Measurements from ENCODE around the gene VGLL4.

VGLL4 gene

DNA sequence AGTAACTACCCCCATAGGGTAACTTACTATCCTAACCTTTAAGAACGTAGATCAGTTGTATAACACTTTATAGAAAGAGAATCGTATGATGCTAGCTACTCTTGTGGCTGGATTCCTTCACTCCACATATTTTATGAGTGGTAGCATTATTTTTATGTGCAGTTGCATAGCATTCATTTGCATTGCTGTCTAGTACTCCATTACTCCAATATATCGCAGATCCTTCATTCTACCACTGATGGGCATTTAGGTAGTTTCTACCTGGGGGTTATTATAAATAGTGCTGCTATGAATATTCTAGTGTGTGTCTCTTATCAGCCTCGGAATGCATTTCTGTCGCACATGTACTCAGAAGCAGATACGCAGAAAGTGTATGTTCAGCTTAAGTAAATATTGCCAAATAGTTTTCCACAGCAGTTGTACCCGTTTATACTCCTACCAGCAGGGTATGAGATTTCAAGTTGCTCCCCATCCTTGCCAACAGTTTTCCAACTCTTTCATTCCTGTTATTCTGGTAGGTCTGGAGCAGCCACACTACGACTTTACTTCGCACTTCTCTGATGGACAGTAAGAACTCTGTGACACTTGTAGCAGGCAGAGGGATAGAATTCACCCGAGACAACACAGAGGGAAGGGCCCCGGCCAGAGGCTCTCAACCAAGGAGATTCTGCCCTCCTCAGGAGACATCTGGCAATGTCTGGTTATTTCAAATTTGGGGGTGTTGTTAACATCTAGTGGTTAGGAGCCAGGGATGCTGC lies 9.8 kb upstream of the VGLL4 start:
- DNase-seq (ENCODE audit: insufficient read length, low spot score) (no peak), FAIRE-seq (no peak)

- DNase-seq (ENCODE audit: insufficient read length, low spot score) (peak; percentile 28), FAIRE-seq (no peak)
Observed at GRCh38 chr3:11651900-11652299, 8.2 kb upstream of the VGLL4 start.

DNA sequence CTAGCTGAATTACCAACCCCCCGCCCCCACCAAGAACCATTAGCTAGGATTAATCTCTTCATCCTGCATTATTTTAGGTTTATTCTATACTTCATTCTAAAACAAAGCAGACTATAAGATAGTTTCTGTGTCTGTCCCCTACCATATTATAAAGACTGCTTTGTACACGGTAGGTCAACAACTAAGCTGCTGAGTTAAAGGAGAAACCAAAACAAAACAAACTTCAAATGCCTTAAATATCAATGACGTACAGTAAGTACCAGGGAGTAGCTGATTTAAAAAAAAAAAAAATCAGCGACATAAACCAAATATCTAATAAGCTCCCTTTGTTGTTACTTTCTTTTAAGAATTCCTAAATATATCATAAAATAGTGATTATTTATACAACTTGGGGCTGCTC lies 7.8 kb upstream of the VGLL4 start:
- no peak for FAIRE-seq
- DNase-seq (ENCODE audit: insufficient read length, low spot score), result no peak

DNA sequence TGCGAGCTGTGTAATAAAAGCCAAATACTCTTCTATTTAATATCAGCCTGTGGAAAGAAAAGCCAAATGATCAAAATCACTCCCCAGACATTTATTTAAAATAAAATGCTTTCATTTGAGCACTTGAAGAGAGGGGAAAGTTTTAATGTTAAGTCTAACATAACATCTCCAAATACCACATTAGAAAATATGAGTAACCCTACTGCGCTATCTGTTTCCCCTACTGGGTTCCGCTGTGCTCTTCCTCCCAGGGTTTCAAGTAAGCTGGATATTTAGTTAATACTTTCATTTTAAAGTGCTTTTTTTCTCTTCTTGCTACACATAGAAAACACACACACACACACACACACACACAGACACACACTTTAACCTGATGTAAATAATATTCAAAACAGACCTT lies 6.7 kb upstream of the VGLL4 start:
- no peak for FAIRE-seq
- DNase-seq (ENCODE audit: insufficient read length, low spot score), result no peak

DNA sequence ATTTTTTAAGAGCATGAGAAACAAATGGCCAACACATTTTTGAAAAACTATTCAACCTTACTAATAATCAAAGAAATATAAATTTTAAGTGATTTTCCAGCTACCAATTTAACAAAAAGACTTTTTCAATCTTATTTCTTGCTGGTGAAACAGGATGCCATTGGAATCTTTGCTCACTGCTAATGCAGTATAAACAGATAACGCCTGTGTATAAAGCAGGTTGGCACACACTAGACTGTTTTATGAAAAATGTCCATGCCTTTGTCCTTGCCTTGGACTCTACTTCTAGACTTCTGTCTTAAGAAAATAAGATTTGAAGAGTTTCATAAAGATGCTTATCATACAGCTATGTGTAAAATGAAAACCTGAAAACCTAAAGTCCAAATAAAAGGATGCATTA lies 5.0 kb upstream of the VGLL4 start:
- no peak for FAIRE-seq
- no peak for DNase-seq (ENCODE audit: insufficient read length, low spot score)

DNA sequence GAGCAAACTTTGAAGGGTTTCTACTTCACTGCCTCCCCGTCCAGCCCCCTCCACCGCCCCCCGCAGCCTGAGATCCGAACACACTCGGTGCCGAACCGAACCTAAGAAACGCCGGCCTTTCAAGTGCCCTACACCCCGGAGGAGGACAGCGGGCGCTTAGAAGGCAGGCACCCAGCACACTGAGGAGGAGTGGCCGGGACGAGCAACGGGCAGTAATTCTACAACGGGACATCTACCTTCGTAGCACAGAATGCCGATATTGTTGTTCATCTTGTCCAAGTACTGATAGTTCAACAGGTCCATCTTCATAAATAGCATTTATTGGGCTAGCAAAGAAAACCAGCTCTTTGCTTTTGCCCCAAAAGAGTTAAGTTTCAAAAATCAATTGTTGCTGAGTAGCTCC lies 513 bp downstream of the VGLL4 start:
- FAIRE-seq (no peak), DNase-seq (ENCODE audit: insufficient read length, low spot score) (peak; percentile 30)

- no peak for FAIRE-seq
- DNase-seq (ENCODE audit: insufficient read length, low spot score), result peak; percentile 66
Observed at GRCh38 chr3:11642431-11643191, 1.1 kb downstream of the VGLL4 start.

GRCh38 chr3:11641683-11642430 lies 1.9 kb downstream of the VGLL4 start:
- DNase-seq (ENCODE audit: insufficient read length, low spot score), result peak; percentile 25
- FAIRE-seq, result no peak

DNA sequence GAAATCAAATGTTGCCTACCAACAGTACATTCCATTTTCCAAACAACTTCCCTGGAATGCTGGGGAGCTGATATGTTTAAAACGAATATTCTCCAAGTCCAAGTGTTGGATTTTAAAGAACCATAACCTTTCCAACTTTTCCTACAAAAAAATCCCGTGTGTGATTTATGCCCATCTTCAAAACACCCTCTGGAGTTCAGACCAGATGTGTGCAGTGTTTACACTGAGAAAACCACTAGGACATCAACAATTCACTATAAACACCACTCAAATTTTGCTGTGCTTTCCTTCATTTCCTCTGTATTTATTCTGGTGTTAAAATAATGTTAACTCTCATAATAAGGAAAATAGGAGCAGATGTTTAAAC lies 2.4 kb downstream of the VGLL4 start:
- no peak for FAIRE-seq
- no peak for DNase-seq (ENCODE audit: insufficient read length, low spot score)

- DNase-seq (ENCODE audit: insufficient read length, low spot score), result no peak
- FAIRE-seq, result no peak
Observed at GRCh38 chr3:11640009-11640673, 3.6 kb downstream of the VGLL4 start.

GRCh38 chr3:11638495-11639358 lies 5.0 kb downstream of the VGLL4 start:
- DNase-seq (ENCODE audit: insufficient read length, low spot score), result no peak
- no peak for FAIRE-seq

- DNase-seq (ENCODE audit: insufficient read length, low spot score) (no peak), FAIRE-seq (no peak)
Observed at GRCh38 chr3:11637901-11638458, 5.7 kb downstream of the VGLL4 start.

DNA sequence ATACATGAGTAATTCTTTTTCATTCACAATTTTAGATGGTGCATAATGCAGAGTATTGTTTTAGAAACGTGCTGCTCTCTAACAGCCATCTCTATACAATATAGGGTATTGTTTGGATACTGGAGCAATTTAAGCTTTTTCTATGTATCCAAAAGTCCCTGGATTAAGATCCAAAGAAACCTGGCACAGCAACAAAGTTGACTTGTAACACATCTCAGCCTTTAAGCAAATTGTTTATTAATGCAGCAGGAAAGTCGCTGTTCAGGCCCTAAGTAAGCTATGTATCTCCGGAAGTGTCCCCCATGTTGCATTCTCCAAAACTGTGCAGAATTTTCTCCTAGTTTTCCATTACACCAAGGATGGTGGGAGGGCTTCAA lies 7.3 kb downstream of the VGLL4 start:
- FAIRE-seq (no peak), DNase-seq (ENCODE audit: insufficient read length, low spot score) (no peak)

DNA sequence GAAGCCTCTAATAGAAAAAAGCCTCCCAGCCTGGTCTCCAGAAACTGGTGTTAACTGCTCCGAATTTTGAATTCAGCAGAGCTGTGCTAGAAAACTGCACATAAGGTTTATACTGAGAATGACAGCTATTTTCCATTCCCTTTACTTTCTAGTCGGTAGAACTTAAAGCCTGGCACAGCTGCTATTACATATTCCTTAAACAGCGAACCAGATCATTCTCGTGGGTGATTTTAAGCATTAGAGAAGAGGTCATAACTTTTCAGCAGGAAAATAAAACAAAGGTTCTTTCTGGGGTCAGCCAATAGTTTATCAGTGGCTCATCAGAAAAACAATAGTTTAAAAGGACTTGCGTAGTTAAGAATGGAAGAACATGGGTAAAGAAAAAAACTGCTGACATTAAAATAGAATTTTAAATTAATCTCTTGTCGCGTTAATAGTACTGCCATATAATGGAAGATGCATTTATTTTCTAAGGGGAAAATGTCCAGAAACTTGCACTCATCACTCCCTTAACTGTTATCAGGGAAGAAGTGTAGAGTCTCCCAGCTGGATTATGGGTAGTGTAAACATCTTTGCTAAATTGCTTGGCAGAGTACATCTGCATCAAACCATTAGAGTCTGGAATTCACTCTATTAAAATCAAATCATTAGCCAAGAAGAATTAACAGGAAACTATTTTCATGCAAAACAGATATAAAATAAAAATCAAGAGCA lies 7.9 kb downstream of the VGLL4 start:
- DNase-seq (ENCODE audit: insufficient read length, low spot score), result no peak
- FAIRE-seq, result no peak

DNA sequence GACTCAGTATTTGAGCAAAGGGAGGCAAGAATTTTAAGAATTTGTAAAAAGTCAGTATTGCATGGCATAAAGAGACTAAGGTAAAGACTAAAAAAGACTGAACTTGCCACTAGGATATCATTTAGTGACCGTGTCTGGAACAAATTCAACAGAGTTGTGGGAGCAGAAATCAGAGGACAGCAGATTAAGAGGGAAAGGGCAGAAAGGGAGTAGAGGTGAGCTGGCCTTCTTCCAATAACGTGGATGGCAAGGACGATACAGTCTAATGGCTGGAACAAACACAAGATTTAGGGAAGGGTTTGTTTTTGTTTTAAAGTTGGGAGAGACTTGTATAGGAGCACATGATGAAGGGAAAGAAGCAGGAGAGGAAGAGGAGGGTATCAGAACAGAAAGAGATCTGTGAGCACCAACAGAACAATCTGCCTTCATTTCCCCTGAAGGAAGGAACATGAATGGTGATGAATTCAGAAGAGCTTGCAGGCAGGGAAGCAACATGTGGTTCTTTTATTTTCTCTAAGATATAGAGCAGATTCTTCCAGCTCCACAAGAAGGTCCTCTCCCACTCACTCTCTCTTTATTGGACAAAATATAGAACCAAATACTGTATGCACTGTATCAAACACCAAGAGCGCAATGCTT lies 8.6 kb downstream of the VGLL4 start:
- DNase-seq (ENCODE audit: insufficient read length, low spot score), result no peak

DNA sequence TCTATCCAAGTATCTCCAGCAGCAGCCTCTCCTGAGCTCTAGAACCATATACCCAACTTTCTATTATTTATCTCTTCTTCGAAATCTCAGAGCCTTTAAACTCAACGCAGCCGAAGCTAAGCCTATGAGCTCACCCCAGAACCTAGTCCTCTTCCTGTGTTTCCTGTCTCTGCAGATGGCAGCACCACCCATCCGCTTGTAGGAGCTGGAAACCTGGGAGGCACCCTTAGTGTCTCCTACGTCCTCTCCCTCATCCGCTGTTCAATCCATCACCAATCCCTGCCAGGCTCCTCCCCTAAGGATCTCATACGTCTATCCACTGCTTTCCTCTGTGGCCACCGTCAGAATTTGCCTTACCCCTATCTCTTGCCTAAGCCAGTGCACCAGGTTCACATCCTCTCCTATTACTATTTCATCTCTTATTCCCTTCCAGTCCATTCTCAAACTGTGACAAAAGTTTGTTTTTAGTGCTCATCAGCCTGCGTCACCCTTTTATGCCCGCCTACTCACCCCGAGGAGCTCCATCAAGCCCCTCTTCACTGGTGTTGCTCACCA lies 9.6 kb downstream of the VGLL4 start:
- no peak for FAIRE-seq

More for the DNA sequence above, 8.6 kb downstream of the VGLL4 start:
- FAIRE-seq, result no peak

DNA sequence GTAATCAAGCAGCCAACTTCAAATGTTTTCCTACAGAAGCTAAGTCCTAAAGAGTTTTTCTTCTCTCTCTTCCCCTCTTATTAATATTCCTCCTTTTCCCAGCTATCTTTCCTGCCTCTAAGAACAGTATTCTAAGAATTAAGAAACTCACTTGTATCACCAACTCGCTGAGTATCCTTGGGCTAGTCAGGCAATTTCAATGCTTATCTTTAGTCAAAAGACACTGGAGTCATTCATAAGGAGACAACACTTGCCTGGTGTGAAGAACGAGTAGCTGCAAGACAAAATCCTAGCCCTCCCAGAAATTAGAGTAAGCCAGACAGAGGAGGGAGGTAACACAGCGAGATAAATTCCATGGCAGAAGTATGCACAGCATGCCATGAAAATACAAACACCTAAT lies 10.7 kb downstream of the VGLL4 start:
- no peak for FAIRE-seq
- no peak for DNase-seq (ENCODE audit: insufficient read length, low spot score)

More for the DNA sequence above, 9.6 kb downstream of the VGLL4 start:
- no peak for DNase-seq (ENCODE audit: insufficient read length, low spot score)

DNA sequence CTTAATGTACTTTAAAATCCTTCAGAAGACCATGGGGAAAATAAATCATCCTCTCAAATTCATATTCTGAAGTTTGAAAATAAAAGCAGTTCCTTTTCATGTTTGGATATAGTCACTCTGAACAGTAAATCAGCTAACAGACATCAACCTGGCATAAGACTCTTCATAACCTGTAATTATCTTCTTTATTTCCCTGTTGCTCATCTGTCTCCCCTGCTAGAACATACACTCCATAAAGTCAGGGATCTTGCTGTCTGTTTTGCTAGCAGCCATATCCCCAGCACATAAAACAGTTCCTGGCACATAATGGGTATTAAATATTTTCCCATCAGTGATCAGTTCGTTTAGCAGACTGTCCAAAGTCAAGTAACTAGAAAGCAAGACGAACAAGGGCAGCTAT lies 11.2 kb downstream of the VGLL4 start:
- no peak for DNase-seq (ENCODE audit: insufficient read length, low spot score)
- no peak for FAIRE-seq
